Nephron progenitor cell (in vitro differentiated cells): Measurements from ENCODE around the gene SGPP1.

Source experiments
- DNase-seq: peaks from one replicate; pipeline ENCODE4 v3.0.0; 2021
- H3K27ac Mint-ChIP-seq: 2 replicates; pipeline ENCODE4 v1.8.0; 2021; ENCODE audit warnings: mild to moderate bottlenecking, moderate library complexity, mixed read lengths
- H3K27me3 Mint-ChIP-seq: 2 replicates; pipeline ENCODE4 v1.8.0; 2021; ENCODE audit warnings: mild to moderate bottlenecking, low read depth, mixed read lengths; ENCODE audit not compliant: poor library complexity
- H3K36me3 Mint-ChIP-seq: 2 replicates; pipeline ENCODE4 v1.8.0; 2021; ENCODE audit warnings: low read depth, mixed read lengths
- H3K4me1 Mint-ChIP-seq: 2 replicates; pipeline ENCODE4 v1.8.0; 2021; ENCODE audit warnings: mixed read lengths
- H3K4me3 Mint-ChIP-seq: 2 replicates; pipeline ENCODE4 v1.8.0; 2021; ENCODE audit warnings: mild to moderate bottlenecking, moderate library complexity, mixed read lengths
- H3K9me3 Mint-ChIP-seq: 2 replicates; pipeline ENCODE4 v1.8.0; 2021; ENCODE audit warnings: mild to moderate bottlenecking, moderate library complexity, mixed read lengths
- TF ChIP-seq, protein P1 (sequence below): fragments of 200-600 bp; sonication (generic); IDR thresholded peaks from 2 replicates; pipeline ENCODE4 v1.5.0; 2021; ENCODE audit warnings: antibody characterized with exemption

SGPP1 gene

GRCh38 chr14:63647696-63648410, 80.0 kb downstream of the SGPP1 start:
- H3K36me3 Mint-ChIP-seq, result no peaks in the 10 kb centered on the region
- peak overlapping the region; percentile 20 for H3K27ac Mint-ChIP-seq
- DNase-seq, result no peak
- TF ChIP-seq, protein P1, sequence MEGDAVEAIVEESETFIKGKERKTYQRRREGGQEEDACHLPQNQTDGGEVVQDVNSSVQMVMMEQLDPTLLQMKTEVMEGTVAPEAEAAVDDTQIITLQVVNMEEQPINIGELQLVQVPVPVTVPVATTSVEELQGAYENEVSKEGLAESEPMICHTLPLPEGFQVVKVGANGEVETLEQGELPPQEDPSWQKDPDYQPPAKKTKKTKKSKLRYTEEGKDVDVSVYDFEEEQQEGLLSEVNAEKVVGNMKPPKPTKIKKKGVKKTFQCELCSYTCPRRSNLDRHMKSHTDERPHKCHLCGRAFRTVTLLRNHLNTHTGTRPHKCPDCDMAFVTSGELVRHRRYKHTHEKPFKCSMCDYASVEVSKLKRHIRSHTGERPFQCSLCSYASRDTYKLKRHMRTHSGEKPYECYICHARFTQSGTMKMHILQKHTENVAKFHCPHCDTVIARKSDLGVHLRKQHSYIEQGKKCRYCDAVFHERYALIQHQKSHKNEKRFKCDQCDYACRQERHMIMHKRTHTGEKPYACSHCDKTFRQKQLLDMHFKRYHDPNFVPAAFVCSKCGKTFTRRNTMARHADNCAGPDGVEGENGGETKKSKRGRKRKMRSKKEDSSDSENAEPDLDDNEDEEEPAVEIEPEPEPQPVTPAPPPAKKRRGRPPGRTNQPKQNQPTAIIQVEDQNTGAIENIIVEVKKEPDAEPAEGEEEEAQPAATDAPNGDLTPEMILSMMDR, result no peak
- H3K4me3 Mint-ChIP-seq, result no peak overlapping the region
- H3K9me3 Mint-ChIP-seq, result no peaks in the 10 kb centered on the region
- H3K27me3 Mint-ChIP-seq, result no peaks in the 10 kb centered on the region
- no peaks in the 10 kb centered on the region for H3K4me1 Mint-ChIP-seq

- no peaks in the 10 kb centered on the region for H3K9me3 Mint-ChIP-seq
- H3K36me3 Mint-ChIP-seq, result peaks cover 4% of the 10 kb centered on the region
- peaks cover 4% of the 10 kb centered on the region for H3K4me1 Mint-ChIP-seq
- TF ChIP-seq, protein P1, result no peak
- H3K4me3 Mint-ChIP-seq, result no peak overlapping the region
- no peak for DNase-seq
- no peak overlapping the region for H3K27ac Mint-ChIP-seq
- no peaks in the 10 kb centered on the region for H3K27me3 Mint-ChIP-seq
Observed at GRCh38 chr14:63644741-63645140, 83.1 kb downstream of the SGPP1 start.

GRCh38 chr14:63642656-63643382, 85.0 kb downstream of the SGPP1 start:
- H3K27ac Mint-ChIP-seq, result no peak overlapping the region
- peaks cover 11% of the 10 kb centered on the region for H3K9me3 Mint-ChIP-seq

GRCh38 chr14:63642229-63642611, 85.6 kb downstream of the SGPP1 start:
- peaks cover 17% of the 10 kb centered on the region for H3K9me3 Mint-ChIP-seq
- peak overlapping the region; percentile 87 for H3K4me3 Mint-ChIP-seq
- H3K27me3 Mint-ChIP-seq, result no peaks in the 10 kb centered on the region
- peak overlapping the region; percentile 95 for H3K27ac Mint-ChIP-seq
- peak; percentile 64 for DNase-seq
- TF ChIP-seq, protein P1, result no peak
- H3K4me1 Mint-ChIP-seq, result peaks cover 15% of the 10 kb centered on the region
- peaks cover 29% of the 10 kb centered on the region for H3K36me3 Mint-ChIP-seq

More at GRCh38 chr14:63642656-63643382, 85.0 kb downstream of the SGPP1 start:
- Mint-ChIP-seq H3K4me3 (peak overlapping the region; percentile 87), H3K36me3 (peaks cover 23% of the 10 kb centered on the region), H3K27me3 (no peaks in the 10 kb centered on the region), H3K4me1 (peaks cover 15% of the 10 kb centered on the region)
- DNase-seq, result no peak
- TF ChIP-seq, protein P1, result no peak

- peaks cover 35% of the 10 kb centered on the region for H3K36me3 Mint-ChIP-seq
- TF ChIP-seq, protein P1, result peak; percentile 89
- DNase-seq, result peak; percentile 89
Observed at GRCh38 chr14:63641473-63642228, 86.2 kb downstream of the SGPP1 start, which contains the start of gene WDR89. Gene WDR89, minus strand, starts transcription at chr14:63641871. Its CDS starts 41,929 bp downstream, at chr14:63599942.

More at GRCh38 chr14:63641473-63642228, 86.2 kb downstream of the SGPP1 start, which contains the start of gene WDR89:
- Mint-ChIP-seq H3K27ac (peak within 1 kb of the TSS; percentile 100), H3K4me1 (peaks cover 15% of the 10 kb centered on the region), H3K27me3 (no peaks in the 10 kb centered on the region), H3K4me3 (peak within 1 kb of the TSS; percentile 87), H3K9me3 (peaks cover 22% of the 10 kb centered on the region)
